UCSD-AML1 (cell line): ENCODE measurements around the gene IQSEC3.
"Not testable (repeated sequence)": the region's sequence is repeated elsewhere in the genome, so short reads cannot be mapped to it uniquely, and the experiment has no call there.

Experiments
- DNase-seq: peaks from one replicate; lab custom pipeline; 2025; ENCODE audit not compliant: unreplicated experiment; lab: John Stamatoyannopoulos, UW

The IQSEC3 gene

GRCh38 chr12:177336-177979 is 110.9 kb downstream of the IQSEC3 start:
- DNase-seq, result no peak

- no peak for DNase-seq
Measured at GRCh38 chr12:177980-178828, 111.6 kb downstream of the IQSEC3 start.

- no peak for DNase-seq
Measured at GRCh38 chr12:178829-179109, 112.2 kb downstream of the IQSEC3 start.

GRCh38 chr12:179131-179884 is 112.7 kb downstream of the IQSEC3 start:
- DNase-seq, result no peak

- DNase-seq, result no peak
Measured at GRCh38 chr12:179885-180284, 113.3 kb downstream of the IQSEC3 start.

DNA sequence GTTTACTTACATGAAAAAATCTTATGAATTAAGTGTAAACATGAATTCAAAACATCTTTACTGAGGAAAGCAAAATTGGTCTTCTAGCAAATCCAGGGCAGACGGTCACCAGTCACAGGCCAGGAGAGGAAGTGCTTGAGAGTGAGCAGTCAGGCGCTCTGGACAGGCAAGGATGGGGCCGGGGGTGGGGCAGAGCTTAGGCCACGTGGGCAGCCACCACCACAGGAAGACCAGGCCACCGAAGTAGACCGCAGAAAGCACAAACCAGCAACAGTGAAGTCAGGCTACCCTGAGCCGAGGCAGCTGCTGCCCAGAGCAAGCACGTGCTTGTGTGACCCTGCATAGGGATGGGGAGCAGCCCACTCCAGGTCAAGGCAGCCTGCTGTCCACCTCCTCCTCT is 113.9 kb downstream of the IQSEC3 start:
- peak; percentile 87 for DNase-seq

- no peak for DNase-seq
Measured at GRCh38 chr12:181921-182320, 115.4 kb downstream of the IQSEC3 start.

DNA sequence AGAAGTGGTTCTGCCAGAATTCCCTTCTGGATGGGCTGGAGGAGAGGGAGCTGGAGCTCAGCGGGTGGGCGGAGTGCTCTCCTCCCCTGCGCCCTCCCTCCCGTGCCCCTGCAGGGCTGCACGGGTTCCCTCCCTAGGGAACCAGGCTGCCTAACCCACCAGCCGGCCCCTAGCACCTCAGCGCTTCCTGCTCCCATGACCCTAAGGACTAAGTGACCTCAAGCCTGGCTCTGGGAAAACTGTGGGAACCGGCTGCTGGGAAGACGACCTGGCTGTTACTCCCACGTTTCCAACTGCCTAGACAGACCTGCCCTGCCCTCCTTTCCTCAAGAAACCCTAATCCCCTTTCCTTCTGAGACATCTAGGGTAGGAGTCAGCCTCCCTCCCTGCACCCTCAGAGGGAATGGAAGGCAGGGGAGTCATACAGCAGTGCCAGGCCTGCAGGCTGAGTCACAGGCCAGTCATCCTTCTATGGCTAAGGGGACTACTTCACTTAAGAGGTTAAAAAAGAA is 115.9 kb downstream of the IQSEC3 start:
- peak; percentile 30 for DNase-seq

DNA sequence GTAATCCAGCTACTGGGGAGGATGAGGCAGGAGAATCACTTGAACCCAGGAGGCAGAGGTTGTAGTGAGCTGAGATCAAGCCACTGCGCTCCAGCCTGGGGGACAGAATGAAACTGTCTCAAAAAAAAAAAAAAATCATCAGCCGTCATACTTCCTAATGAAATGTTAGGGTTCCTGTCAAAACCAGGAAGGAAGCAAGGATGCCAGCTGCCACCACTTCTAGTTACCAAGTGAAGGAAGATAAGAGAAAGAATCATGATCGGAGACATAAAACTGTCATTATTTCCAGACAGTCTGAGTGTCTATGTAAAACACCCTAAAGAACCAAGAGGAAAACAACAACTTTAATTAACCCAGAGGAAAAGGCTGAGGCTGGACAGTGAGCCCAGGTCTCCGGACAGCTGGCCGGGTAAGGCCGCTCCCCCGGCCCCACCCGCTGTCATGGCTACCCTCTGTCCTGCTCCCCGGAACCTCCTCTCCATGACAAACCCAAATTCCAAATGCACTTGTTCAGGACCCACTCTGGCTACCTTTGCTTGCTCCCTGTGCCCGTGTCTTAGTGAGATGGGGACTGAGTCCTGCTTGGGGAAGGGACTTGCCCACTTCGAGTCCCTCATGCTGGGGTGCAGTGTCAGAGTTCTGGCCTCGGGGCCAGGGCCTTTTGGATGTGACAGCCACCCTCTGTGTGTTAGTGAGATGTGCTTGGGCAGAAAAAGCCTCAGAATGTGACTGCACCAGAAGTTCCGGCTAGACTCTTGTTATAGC is 118.4 kb downstream of the IQSEC3 start:
- peak; percentile 55 for DNase-seq

DNA sequence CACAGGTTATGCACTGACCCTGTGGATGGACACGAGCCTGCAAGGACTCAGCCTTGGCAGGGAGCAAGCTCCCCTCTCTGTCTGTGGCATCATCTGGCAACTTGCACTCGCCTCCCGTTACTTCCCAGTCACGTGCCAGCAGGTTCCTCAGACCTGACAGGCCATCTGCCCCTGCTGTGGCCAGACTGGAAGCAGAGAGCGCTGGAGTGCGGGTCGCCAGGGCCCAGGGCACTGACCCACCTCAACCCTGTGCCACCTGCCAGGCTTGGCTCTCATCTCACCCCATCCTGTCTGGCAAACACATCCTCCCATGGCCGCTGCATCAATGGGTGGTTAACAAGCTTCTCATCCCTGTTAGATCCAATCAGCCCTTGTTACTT is 119.0 kb downstream of the IQSEC3 start:
- no peak for DNase-seq

DNA sequence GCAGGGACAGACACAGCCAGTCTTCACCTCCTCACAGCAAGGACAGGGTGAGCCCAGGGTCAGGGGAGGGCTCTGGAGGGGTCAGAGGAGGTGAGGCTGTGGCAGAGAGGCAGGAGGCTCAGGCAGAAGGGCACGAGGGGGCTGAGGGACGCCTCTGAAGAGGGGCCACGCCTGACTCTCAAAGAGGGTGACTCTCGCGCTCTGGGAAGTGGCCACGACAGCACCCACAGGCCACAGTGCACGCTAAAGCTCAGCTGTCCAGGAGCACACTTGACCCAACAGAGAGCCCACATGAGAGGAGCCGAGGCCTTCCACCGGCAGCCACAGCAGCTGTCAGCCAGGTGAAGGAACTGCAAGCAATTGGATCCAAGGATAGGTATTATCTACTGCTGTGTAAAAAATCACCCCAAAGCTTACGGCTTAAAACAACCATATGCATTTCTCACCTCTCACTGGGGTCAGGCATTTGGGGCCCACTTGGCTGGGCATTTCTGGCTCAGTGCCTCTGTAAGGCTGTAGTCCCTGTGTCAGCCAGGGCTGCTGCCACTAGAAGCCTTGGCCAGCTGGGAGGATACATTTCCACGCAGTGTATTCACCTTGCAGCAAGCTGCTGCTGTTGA is 119.5 kb downstream of the IQSEC3 start:
- no peak for DNase-seq

- DNase-seq, result not testable (repeated sequence)
Measured at GRCh38 chr12:187986-188909, 121.7 kb downstream of the IQSEC3 start.

DNA sequence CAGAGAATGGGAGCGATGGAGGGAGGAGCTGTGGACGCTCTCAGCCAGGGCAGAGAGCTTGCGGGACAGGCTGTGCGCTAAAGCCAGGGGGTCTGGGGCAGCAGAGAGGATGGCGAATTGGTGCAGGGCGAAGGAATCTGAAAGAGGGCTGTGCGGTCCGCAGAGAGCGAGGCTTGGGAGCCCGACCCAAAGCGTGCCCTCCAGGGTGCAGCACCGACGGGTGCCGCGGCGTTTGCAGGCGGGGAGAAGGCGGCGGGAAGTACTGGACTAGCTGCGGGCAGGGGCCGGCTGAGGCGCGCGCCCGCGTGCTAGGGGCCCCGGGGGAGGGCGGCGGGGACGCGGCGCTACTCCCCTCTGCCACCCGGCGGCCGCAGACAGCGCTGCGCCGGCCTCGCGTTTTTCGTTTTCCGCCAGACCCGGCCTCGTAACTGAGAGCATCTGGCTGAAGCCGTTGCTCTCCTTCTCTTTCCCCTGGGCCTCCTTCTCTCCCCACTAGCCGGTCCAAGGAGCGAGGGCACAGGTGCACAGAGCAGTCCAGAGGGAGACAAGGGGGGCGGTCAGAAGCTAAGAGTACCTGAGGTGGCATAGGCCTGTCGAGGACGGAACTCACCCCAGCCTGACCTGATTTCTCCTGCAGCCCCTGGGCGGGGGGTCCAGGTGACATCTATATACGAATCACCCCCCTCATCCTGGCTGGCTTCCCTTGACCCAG is 122.5 kb downstream of the IQSEC3 start:
- DNase-seq, result peak; percentile 71

GRCh38 chr12:189622-189962 is 123.0 kb downstream of the IQSEC3 start:
- no peak for DNase-seq

DNA sequence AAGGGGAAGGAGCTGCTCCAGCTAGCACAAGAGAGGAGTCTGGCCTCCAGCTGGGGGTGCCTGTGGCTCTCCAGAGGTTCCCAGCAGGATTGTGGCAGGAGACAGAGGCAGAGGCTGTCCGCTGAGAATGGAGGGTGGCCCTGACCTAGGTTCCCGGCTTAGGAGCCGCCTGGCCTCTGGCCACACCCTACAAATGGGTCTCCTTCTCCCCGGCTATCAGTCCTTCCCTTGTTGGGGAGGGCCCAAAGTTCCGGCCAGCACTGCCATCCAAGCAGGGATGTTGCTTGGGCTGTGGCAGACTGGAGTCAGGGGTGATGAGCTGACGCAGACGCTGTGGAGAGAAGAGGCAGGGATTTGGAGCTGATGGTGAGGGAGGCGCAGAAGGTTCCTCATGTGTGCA is 124.3 kb downstream of the IQSEC3 start:
- no peak for DNase-seq

- no peak for DNase-seq
Measured at GRCh38 chr12:191541-191940, 125.0 kb downstream of the IQSEC3 start.

DNA sequence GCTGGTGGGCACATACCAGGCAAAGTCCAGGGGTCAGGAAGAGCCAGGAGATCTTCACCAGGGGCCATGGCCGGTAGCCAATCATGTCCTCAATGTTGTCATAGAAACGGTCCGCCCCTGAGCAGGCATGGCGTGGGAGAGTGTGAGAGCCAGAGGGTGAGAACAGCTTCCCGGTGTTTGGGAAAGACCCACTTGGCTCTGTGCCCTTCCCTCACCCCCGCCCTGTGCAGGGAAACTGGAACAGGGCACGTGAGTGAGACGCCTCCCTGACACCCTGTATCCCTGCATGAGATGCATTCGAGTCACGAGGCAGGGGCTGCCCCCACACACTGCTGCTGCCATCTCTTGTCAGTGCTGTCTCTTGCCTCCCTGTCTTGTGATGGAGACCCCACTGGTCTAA is 126.7 kb downstream of the IQSEC3 start:
- DNase-seq, result no peak

DNA sequence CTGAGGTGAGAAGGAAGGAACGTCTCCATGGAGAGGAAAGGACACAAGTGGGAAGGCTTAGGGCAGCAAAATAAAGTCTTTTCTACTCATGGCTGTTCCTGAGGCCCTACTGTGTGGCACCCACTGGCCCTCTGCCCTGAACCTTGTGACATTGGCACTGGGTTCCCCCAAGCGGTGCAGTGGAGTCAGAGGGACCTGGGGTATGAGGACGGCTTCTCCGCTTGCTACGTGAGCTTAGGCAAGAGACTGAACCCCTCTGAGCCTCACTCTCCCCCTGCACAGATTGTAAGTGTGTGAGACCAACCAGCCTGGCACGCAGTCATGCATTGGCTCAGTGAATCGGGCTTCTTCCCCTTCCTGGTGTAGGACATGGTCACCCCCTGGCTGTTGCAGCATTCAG is 127.7 kb downstream of the IQSEC3 start:
- DNase-seq, result no peak

GRCh38 chr12:195156-195555 is 128.6 kb downstream of the IQSEC3 start:
- DNase-seq, result no peak
